Stimulated activated CD4-positive, alpha-beta T cell treated with anti-CD3 and anti-CD28 coated beads, TNF-alpha, amount 100 ng/mL, for 24 hours (primary cell): Measurements from ENCODE around the gene UBE2D2.
A peak's percentile ranks its signal among the peaks of the same experiment; 100 is the strongest.

Experiments
- DNase-seq, 3 experiments: peaks; one replicate each; pipeline ENCODE4 v3.0.0-alpha.2; 2020; ENCODE audit warnings: low read depth in 3 of 3

The UBE2D2 gene

GRCh38 chr5:139660105-139660922 is 99.2 kb downstream of the UBE2D2 start:
- DNase-seq, result no peak

DNA sequence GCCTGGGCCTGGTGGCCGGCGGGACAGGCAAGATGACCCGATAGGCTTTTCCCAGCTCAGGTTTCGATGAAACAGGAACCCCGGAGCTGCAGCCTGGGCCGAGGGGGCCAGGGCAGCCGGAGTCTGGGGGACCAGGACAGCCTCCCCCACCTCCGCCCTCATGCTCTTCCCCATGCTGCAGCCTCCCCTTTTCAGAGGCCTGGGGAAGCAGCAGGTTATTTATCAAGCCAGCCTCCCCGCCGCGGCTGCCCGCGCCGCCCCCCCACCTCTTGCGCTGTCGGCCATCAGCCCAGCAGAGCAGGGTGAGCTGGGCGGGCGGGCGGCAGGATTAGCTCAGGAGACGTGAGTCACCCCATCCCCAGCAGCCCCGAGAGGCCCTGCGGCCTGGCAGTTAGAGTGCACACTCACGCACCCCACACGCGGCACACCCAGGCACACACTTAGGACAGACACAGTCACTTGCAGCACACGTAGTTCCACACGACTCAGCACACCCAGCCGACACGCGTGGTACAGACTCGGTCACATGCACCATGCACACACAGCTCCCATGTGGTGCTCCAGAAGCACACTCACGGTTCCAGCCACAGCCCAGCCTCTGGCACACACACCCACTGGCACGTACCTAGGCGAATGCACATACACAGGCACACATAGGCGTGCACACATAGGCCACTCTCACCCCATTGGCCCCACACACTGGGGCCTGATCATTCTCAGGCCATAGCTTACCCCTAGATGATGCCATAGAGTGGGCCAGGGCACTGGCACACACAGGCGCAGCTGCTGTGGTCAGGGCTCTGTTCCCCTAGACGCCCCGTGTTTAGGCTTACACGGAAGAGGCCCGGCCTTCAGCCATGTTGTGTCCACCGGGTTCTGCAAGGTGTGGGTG is 100.0 kb downstream of the UBE2D2 start:
- no peak for DNase-seq

GRCh38 chr5:139662617-139663016 is 101.5 kb downstream of the UBE2D2 start:
- no peak for DNase-seq

GRCh38 chr5:139663207-139664085 is 102.3 kb downstream of the UBE2D2 start:
- DNase-seq, result no peak

DNA sequence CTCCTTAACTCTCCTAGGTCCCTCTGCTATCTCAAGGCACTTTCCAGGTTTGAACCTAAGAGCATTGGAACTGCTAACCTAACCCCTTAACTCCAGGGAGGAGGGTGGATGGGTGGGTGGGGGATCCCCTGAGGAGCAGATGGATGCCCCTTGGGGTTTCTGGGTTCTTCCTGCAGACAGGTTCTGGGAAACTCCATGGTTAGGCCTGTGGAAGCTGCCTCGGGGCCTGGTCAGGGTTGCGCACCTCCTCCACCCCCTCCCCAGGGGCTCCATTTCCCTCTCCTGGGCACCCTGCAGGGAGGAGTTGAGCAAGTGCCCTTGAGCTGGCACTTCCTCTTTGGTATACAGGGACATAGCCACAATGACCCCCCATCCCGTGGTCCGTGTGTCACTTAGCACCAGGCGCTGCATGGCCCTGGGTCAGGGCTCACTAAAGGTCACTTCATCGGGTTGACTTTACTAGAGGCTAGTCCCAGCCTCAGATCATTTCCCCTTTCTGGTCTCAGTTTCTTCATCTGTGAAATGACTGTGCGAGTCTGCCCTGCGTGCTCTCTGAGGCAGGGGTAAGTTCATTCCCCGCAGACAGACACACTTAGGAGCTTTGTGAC is 103.1 kb downstream of the UBE2D2 start:
- no peak for DNase-seq

DNA sequence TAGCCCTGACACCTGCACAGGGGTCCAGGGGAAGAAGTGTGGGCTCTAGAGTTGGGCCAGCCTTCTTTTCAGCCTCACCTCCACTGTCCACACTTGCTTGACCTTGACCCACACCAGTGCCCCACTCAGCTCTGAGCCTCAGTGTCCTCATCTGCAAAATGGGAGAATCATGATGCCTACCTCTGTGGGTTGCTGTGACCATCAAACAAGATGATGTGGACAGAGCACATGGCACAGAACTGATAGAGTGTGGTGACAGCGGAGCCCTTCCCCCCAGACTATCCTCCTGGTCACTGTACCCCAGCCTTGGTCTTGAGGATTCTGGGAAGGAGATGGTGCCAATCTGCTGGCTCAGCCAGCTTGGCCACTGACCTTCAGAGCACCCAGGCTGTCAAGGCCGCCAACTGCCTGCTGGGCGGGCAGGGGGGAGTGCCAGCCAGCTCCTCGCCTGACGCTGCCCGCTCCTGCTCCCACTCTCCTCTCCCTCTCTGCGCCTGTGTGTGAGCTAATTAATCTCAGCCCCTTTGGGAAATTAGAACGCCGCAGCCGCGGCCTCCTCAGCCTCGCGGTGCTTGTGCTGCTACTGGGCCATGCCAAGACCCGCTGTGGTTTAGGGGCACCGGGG is 103.7 kb downstream of the UBE2D2 start:
- DNase-seq, result no peak

DNA sequence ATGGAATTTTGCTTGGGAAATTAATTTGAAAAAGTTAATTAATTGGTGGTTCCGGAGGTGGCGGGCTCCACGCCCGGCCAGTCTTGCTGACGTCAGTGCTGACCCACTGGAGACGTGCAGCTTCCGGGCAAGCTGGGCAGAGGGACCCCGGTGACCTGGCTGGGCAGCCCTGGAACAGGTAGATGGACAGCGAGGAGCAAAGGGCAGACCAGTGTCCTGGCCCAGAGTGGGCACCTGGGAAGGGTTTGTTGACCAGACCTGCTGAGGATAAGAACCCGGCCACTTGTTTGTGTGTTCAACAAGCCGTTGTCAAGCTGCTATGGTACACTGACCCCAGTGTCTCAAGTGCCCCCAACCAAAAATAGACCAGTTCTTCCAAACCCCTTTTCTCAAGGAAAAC is 104.5 kb downstream of the UBE2D2 start:
- no peak for DNase-seq

DNA sequence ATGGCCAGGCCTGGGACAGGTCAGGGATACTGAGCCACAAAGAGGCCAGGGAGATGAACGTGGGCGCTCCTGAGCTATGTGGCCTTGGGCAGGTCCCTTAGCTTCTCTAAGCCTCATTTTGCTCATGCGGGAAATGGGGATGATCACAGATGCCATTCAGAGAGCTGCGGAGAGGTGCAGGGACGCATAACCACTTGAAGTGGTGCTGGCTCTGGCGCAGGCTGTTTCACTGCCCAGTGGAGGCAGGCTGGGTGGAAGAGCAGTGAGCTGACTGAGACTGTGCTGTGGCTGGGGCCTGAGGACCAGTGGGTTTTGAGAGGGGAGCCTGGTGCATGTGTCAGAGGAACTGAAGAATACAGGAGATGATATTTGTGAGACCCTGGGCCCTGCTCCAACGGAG is 105.4 kb downstream of the UBE2D2 start:
- no peak for DNase-seq

DNA sequence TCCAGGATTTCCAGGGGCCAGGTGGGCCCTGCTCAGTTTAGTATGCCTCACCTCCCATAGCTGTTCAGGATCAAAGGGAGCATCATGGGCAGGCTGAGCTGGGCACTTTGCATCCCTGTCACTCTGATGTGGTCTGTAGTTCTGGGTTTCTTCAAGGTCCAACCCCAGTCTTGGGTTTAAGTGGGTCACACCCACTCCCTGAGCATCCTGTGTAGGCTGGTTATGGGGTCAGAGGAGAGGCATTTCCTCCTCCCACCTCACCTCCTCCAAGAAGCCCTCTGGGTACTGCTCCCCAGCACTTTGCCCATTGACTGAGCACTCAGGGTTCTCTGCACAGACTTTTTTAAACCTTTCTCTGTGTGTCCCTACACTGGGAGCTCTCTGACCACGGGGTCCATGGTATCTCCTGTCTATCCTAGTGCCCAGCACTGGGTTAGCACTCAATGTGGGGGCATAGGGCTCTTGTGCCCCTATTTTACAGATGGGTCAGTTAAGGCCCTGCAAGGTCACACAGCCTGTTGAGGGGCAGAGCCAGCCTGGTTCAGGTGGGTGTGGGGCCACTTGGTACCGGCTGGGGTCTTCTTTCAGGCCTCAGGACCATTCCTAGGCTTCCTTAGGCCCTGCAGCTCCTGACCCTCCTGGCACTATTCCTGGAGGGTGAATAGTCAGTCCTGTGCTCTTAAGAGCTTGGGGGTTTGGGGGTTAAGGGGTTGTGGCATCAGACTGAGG is 106.0 kb downstream of the UBE2D2 start:
- no peak for DNase-seq

DNA sequence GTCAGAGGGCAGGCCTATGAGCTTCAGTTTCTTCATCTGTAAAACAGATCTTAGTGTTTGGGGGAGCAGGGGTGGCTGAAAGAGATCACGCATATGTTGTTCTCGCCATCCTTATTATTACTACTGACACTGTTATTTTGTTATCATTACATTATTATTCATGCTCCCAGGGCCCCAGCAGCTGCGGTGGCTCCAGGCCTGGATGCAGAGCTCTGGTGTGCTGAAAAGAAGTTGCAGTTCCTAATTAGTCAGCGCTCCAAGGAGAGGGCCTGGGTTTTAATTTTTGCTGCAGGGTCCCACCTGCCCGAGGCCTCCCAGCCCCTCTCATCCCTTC is 106.6 kb downstream of the UBE2D2 start:
- DNase-seq, result no peak

GRCh38 chr5:139668064-139668880 is 107.1 kb downstream of the UBE2D2 start:
- DNase-seq, result peak in 1 of 3 experiments; percentile 27

GRCh38 chr5:139668924-139669661 is 108.0 kb downstream of the UBE2D2 start:
- no peak for DNase-seq

GRCh38 chr5:139669662-139670368 is 108.7 kb downstream of the UBE2D2 start:
- no peak for DNase-seq

DNA sequence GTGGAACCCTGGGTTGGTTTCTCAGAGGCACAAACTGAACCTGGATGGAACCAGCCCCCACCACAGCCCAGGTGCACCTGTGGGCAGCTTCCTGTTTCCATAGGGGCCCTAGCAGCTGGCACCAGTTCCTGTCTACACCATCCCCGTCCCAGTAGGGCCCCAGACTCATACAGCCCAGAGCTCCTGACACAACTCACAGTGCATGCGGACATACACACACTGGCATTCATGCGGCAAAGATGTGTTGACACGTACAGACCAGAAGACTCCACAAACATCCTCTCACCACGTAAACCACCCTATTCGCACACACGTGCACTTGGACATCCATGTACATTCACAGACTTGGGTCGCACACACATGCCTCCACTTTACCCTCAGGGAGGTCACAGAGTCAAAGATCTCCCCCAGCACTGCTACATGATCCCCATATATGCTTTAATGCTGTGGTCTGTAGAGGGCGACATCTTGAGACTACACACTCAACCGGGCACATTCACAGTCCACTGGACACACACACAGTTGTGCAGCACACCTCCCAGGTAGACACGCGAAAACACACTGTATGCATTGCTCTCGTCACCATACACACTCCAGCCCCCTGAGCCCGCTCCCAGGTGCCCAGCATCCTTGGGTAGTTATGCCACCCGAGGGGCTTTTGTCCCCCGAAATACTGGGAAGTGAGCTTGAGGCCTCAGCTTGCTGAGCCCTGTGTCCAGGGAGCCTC is 109.4 kb downstream of the UBE2D2 start:
- no peak for DNase-seq

GRCh38 chr5:139671096-139671841 is 110.1 kb downstream of the UBE2D2 start:
- no peak for DNase-seq

DNA sequence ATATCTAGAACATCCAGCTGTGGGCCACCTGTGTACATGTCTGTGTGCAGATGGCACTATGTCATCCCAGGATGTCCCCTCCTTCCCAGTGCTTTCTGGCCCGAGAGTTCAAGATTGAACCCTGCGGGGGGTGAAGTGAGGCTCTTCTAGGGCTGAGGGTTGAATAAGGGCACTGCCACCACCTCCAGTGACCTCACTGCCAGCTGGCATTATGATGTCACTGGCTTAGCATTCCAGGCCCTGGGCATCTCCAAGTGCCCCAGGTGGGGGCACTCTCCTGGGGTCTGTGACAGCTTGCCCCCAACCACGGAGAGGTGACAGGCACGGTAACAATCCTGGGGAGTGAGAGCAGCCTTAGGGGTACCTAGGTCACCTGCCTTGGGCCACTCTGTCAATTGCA is 114.1 kb downstream of the UBE2D2 start:
- DNase-seq, result no peak

DNA sequence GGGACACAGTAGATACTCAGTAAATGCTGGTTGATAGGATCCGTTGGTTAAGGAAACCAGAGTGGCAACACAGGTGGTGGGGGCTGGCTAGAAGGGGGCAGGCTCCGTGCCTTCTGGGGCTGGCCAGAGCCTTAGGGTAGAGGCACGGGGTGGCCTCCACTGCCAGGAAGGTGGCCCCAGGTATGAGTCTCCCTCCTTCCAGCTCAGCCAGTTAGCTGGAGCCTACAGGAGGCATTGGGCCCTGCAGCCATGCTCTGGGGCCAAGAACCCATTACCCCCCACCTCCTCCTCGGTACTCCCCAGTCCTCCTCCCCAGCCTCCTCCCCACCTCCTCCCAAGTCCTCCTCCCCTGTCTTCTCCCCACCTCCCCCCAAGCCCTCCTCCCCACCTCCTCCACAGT is 114.7 kb downstream of the UBE2D2 start:
- DNase-seq, result no peak
